ENCODE data around the gene REEP5. TPM values are rescaled to one million over a fixed set of nuclear protein-coding genes. Genes with fewer than 3 reads are reported as not detected.

Gene REEP5
- total and polyA plus RNA-seq, 2 of the 13 experiments (the other 11 are each of a cell fraction or from before 2014, with no cell fraction given), result 49.4 to 239 TPM

DNA sequence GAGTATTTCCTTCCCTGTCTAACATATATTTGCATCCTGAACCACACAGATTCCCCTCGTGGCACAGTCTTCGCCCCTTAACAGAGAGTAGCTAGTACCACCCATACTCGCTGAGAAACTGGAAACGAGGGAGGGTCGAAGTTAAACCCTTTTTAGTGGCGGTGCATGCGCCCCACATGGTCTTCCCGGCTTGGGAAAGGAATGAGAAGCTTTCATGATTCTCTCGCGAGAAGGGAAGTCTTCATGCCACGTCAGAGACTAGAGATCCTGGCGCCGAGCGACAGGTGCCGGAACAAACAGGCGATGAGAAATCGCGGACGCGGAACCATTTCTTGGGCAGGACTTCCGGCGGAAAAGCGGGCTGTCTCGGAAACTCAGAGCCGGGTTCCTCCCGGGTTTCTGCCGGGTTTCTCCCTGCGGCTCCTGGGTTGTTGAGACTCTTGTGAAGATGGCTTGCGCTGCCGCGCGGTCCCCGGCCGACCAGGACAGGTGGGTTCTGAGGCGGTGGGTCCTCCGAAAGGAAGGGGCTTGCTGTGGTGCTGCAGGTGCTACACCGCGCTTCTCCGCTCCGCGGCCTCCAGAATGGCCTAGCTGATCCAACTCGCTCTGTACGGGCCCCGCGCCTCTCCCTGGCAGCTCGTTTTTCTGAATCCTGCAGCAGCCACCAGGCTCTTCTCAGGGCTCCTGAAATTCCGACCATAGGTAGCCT lies 60.9 kb downstream of the REEP5 start, which contains the start of gene SRP19 (continued):
- TF ChIP-seq, protein P1, sequence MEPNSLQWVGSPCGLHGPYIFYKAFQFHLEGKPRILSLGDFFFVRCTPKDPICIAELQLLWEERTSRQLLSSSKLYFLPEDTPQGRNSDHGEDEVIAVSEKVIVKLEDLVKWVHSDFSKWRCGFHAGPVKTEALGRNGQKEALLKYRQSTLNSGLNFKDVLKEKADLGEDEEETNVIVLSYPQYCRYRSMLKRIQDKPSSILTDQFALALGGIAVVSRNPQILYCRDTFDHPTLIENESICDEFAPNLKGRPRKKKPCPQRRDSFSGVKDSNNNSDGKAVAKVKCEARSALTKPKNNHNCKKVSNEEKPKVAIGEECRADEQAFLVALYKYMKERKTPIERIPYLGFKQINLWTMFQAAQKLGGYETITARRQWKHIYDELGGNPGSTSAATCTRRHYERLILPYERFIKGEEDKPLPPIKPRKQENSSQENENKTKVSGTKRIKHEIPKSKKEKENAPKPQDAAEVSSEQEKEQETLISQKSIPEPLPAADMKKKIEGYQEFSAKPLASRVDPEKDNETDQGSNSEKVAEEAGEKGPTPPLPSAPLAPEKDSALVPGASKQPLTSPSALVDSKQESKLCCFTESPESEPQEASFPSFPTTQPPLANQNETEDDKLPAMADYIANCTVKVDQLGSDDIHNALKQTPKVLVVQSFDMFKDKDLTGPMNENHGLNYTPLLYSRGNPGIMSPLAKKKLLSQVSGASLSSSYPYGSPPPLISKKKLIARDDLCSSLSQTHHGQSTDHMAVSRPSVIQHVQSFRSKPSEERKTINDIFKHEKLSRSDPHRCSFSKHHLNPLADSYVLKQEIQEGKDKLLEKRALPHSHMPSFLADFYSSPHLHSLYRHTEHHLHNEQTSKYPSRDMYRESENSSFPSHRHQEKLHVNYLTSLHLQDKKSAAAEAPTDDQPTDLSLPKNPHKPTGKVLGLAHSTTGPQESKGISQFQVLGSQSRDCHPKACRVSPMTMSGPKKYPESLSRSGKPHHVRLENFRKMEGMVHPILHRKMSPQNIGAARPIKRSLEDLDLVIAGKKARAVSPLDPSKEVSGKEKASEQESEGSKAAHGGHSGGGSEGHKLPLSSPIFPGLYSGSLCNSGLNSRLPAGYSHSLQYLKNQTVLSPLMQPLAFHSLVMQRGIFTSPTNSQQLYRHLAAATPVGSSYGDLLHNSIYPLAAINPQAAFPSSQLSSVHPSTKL (CRISPR knock-in tag; IDR thresholded peaks at IDR 0.05), result peak; percentile 54
- TF ChIP-seq, protein P2, sequence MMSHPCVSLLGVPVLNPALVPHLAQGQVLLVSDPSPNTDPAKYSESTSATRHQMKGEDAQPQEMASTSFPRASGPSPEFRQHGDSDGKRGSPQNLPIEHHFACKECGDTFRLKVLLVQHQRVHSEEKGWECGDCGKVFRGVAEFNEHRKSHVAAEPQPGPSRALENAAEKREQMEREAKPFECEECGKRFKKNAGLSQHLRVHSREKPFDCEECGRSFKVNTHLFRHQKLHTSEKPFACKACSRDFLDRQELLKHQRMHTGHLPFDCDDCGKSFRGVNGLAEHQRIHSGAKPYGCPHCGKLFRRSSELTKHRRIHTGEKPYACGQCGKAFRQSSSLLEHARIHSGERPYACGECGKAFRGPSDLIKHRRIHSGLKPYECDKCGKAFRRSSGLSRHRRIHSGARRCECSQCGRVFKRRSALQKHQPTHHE (CRISPR knock-in tag; IDR thresholded peaks at IDR 0.05; ENCODE audit: borderline replicate concordance), result peak; percentile 92; the same call in 1 of the 2 replicates
- TF ChIP-seq ZSCAN29 (CRISPR knock-in tag; conservative IDR thresholded peaks at IDR 0.05) (peak; percentile 82; the same call in 1 of the 2 replicates), PCBP2 (optimal IDR thresholded peaks at IDR 0.05; ENCODE audit: low read depth, low read length, poor library complexity, severe bottlenecking) (no peak), SAP130 (CRISPR knock-in tag; IDR thresholded peaks at IDR 0.05; ENCODE audit: low read depth) (peak; percentile 94), RNF2 (conservative IDR thresholded peaks at IDR 0.05; ENCODE audit: low read depth) (peak; percentile 99), GZF1 (CRISPR knock-in tag; IDR thresholded peaks at IDR 0.05) (peak; percentile 65; the same call in 1 of the 2 replicates), ZNF75D (CRISPR knock-in tag; IDR thresholded peaks at IDR 0.05; ENCODE audit: borderline replicate concordance) (peak; percentile 90; the same call in 1 of the 2 replicates), MZF1 (CRISPR knock-in tag; IDR thresholded peaks at IDR 0.05; ENCODE audit: borderline replicate concordance) (0 out of 2 replicates have a peak, but pooled peaks have one; percentile 16), ZSCAN20 (CRISPR knock-in tag; IDR thresholded peaks at IDR 0.05; ENCODE audit: borderline replicate concordance) (peak; percentile 61; the same call in 1 of the 2 replicates), RAD21 (CRISPR knock-in tag; IDR thresholded peaks at IDR 0.05) (peak; percentile 25; the same call in 1 of the 2 replicates), CBFB (CRISPR knock-in tag; IDR thresholded peaks at IDR 0.05) (0 out of 2 replicates have a peak, but pooled peaks have one; percentile 24), ZNF382 (CRISPR knock-in tag; IDR thresholded peaks at IDR 0.05; ENCODE audit: borderline replicate concordance) (no peak), ZNF564 (CRISPR knock-in tag; IDR thresholded peaks at IDR 0.05) (no peak), BORCS8-MEF2B (CRISPR knock-in tag; IDR thresholded peaks at IDR 0.05) (peak; percentile 96)
- TF ChIP-seq, protein P3, sequence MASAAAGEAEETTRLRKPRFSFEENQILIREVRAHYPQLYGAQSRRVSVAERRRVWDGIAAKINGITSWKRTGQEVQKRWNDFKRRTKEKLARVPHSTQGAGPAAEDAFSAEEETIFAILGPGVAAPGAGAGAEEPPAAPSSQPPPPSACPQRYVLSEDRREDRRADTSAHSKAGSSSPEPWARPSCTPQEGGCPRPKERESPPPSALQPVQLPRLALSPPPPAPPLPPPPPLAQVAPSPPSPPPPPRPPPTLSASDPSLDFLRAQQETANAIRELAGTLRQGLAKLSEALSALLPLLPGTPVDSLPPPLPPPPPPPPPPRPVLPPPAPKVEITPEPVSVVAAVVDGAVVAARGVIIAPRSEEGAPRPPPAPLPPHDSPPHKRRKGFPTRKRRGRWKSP (CRISPR knock-in tag; IDR thresholded peaks at IDR 0.05), result peak; percentile 39; the same call in 1 of the 2 replicates
- TF ChIP-seq, protein P4, sequence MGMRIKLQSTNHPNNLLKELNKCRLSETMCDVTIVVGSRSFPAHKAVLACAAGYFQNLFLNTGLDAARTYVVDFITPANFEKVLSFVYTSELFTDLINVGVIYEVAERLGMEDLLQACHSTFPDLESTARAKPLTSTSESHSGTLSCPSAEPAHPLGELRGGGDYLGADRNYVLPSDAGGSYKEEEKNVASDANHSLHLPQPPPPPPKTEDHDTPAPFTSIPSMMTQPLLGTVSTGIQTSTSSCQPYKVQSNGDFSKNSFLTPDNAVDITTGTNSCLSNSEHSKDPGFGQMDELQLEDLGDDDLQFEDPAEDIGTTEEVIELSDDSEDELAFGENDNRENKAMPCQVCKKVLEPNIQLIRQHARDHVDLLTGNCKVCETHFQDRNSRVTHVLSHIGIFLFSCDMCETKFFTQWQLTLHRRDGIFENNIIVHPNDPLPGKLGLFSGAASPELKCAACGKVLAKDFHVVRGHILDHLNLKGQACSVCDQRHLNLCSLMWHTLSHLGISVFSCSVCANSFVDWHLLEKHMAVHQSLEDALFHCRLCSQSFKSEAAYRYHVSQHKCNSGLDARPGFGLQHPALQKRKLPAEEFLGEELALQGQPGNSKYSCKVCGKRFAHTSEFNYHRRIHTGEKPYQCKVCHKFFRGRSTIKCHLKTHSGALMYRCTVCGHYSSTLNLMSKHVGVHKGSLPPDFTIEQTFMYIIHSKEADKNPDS (CRISPR knock-in tag; IDR thresholded peaks at IDR 0.05), result no peak
- TF ChIP-seq, protein P5, sequence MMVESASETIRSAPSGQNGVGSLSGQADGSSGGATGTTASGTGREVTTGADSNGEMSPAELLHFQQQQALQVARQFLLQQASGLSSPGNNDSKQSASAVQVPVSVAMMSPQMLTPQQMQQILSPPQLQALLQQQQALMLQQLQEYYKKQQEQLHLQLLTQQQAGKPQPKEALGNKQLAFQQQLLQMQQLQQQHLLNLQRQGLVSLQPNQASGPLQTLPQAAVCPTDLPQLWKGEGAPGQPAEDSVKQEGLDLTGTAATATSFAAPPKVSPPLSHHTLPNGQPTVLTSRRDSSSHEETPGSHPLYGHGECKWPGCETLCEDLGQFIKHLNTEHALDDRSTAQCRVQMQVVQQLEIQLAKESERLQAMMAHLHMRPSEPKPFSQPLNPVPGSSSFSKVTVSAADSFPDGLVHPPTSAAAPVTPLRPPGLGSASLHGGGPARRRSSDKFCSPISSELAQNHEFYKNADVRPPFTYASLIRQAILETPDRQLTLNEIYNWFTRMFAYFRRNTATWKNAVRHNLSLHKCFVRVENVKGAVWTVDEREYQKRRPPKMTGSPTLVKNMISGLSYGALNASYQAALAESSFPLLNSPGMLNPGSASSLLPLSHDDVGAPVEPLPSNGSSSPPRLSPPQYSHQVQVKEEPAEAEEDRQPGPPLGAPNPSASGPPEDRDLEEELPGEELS (CRISPR knock-in tag; IDR thresholded peaks at IDR 0.05), result peak; percentile 50; the same call in 1 of the 2 replicates
